Measurements from ENCODE around the gene SEMA6C. TPM values are rescaled to one million over a fixed set of nuclear protein-coding genes. Genes with fewer than 3 reads are reported as not detected.

SEMA6C gene
- total RNA-seq, 2 donors from 2014 or later, result 1.6 to 3.2 TPM

DNA sequence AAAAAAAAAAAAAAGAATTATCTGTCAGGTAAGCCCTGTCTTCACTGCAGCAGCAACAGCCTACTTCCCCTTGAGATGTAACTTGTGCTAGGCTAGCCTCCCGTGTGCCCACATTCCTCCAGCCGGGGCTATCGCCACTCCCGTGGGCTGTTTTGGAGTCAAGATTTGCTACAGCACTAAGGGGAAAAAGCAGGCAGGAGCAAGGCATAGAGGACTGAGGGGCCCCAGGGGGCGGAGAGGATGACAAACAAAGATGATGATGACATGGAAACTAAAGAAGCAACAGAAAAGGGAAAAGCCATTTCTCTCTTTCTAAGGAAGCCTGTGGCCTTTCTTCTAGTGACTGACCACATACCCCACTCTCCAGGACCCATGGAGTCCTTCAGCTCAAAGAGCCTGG is 11.9 kb upstream of the SEMA6C start:
- DNase-seq, result no peak
- Histone ChIP-seq H3K9me3 (no peaks in the 10 kb centered on the region), H3K36me3 (peaks cover 6% of the 10 kb centered on the region), H3K27ac (peak overlapping the region; percentile 16), H3K9ac (ENCODE audit: low read depth in 2 of 2, low read length in 2 of 2) (peak overlapping the region in 1 of 2 donors; percentile 40), H3K27me3 (no peaks in the 10 kb centered on the region), H3K4me3 (no peak overlapping the region), H3K4me1 (no peaks in the 10 kb centered on the region)
- TF ChIP-seq, protein P1, sequence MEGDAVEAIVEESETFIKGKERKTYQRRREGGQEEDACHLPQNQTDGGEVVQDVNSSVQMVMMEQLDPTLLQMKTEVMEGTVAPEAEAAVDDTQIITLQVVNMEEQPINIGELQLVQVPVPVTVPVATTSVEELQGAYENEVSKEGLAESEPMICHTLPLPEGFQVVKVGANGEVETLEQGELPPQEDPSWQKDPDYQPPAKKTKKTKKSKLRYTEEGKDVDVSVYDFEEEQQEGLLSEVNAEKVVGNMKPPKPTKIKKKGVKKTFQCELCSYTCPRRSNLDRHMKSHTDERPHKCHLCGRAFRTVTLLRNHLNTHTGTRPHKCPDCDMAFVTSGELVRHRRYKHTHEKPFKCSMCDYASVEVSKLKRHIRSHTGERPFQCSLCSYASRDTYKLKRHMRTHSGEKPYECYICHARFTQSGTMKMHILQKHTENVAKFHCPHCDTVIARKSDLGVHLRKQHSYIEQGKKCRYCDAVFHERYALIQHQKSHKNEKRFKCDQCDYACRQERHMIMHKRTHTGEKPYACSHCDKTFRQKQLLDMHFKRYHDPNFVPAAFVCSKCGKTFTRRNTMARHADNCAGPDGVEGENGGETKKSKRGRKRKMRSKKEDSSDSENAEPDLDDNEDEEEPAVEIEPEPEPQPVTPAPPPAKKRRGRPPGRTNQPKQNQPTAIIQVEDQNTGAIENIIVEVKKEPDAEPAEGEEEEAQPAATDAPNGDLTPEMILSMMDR (IDR thresholded peaks at IDR 0.05), result no peak
- intact Hi-C loops (cut with DNase I), result loop anchor here (5.0 to 10.0 kb wide), 2 partner anchors 61 to 134 kb away; no protein-coding TSS in a partner anchor

DNA sequence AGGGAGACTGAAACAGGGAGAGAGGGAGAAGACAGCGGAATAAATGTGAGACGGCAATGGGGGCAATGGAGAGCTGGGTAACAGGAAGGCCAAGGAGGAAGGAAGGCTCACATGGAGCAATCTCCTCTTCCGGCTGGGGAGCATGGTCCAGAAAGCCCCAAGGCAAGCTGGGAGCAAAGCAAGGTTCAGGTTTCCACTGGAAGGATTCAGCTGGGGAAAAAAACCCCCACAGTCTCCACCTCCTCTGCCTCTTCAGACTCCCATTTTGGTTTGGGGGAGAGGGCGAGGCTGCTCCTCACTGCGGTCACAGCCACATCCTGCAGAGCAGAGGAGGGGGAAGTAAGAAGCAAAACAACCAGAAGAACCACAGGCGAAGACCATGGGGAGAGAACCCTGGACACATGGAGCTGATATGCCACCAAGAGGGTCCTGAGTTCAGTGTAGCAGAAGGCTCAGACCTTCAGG is 10.7 kb upstream of the SEMA6C start:
- intact Hi-C loops (cut with DNase I), result loop anchor here (5.0 to 10.0 kb wide), 2 partner anchors 60 to 132 kb away; no protein-coding TSS in a partner anchor
- Histone ChIP-seq H3K27me3 (no peaks in the 10 kb centered on the region), H3K4me3 (peak overlapping the region; percentile 19), H3K36me3 (peaks cover 6% of the 10 kb centered on the region), H3K27ac (peak overlapping the region; percentile 51), H3K4me1 (no peaks in the 10 kb centered on the region), H3K9ac (ENCODE audit: low read depth in 2 of 2, low read length in 2 of 2) (peak overlapping the region; percentile 1 to 9), H3K9me3 (no peaks in the 10 kb centered on the region)
- TF ChIP-seq, protein P1 (IDR thresholded peaks at IDR 0.05), result no peak
- DNase-seq, result no peak

DNA sequence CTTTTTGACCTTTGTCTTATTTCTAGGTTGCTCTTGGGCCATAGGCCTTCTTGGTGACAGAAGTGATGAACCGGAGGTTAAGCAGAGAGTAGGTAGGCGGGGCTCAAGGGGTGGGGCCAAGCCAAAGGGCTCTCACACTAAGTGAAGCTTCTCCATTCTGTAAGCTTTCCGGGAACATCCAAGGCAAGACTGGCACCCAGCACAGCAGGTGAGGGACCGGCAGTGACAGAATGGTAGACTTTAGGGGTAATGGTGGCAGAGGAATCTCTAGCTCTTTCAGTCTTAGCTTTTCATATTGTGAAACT is 10.0 kb upstream of the SEMA6C start, which contains the start of gene TNFAIP8L2:
Gene TNFAIP8L2 (plus strand): TSS at position 135 of the 305 bp plus-strand sequence. CDS start 2,049 bp downstream, outside the sequence.
- no peaks in the 10 kb centered on the region for H3K4me1 ChIP-seq
- no peaks in the 10 kb centered on the region for H3K27me3 ChIP-seq
- peaks cover 6% of the 10 kb centered on the region for H3K36me3 ChIP-seq
- H3K27ac ChIP-seq, result peak within 1 kb of the TSS; percentile 51
- H3K4me3 ChIP-seq, result peak within 1 kb of the TSS; percentile 19
- TF ChIP-seq, protein P1 (IDR thresholded peaks at IDR 0.05), result no peak
- intact Hi-C loops (cut with DNase I), result loop anchor here (5.0 to 10.0 kb wide), 2 partner anchors 59 to 132 kb away; no protein-coding TSS in a partner anchor
- peak within 1 kb of the TSS; percentile 1 to 19 for H3K9ac ChIP-seq (ENCODE audit: low read depth in 2 of 2, low read length in 2 of 2)
- H3K9me3 ChIP-seq, result no peaks in the 10 kb centered on the region
- peak; percentile 73 for DNase-seq

DNA sequence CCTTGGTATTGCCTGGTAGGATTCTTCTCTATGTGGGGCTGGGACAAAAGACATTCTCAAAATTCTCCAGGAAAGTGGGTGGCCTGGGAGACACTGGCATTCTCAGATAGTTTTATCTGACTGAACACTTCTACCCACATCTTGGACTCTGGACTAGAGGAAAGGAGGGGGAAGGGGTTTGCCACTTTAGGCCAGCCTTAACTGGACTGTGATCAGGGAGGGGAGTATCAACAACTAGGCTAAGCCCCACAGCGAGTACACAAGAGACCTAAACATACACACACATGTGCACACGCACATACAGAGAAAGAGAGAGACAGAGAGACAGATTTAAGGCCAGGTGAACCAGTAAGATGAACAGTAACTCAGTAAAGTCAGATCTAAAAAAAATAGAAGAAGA is 1.2 kb upstream of the SEMA6C start:
- intact Hi-C loops (cut with DNase I), result no loop called here
- Histone ChIP-seq H3K4me1 (no peaks in the 10 kb centered on the region), H3K27ac (no peak overlapping the region), H3K9ac (ENCODE audit: low read depth in 2 of 2, low read length in 2 of 2) (no peak overlapping the region), H3K9me3 (no peaks in the 10 kb centered on the region), H3K27me3 (no peaks in the 10 kb centered on the region), H3K4me3 (no peak overlapping the region), H3K36me3 (no peaks in the 10 kb centered on the region)
- DNase-seq, result no peak
- TF ChIP-seq, protein P1 (IDR thresholded peaks at IDR 0.05), result no peak

DNA sequence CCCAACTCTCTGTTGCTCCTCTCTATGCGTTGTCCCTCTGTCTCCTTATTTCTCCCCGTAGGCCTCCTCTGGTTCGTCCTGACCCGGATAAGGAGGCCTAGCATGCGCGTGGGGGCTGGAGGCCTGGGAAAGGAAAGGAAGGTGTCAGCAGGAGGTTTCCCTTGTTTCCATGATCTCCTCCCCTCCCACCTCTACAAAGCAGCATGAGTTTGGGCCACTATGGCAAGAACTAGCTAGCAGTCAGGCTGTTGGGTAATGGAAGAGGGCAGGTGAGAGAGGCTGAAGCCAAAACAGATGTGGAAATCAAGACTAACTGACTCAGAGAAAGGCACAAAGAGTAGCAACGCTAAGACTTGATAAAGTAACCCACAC is 687 bp upstream of the SEMA6C start:
- no peaks in the 10 kb centered on the region for H3K4me1 ChIP-seq
- peak overlapping the region; percentile 43 for H3K27ac ChIP-seq
- H3K36me3 ChIP-seq, result no peaks in the 10 kb centered on the region
- TF ChIP-seq, protein P1 (IDR thresholded peaks at IDR 0.05), result no peak
- peak overlapping the region; percentile 9 to 81 for H3K9ac ChIP-seq (ENCODE audit: low read depth in 2 of 2, low read length in 2 of 2)
- intact Hi-C loops (cut with DNase I), result no loop called here
- no peaks in the 10 kb centered on the region for H3K9me3 ChIP-seq
- peak overlapping the region; percentile 80 for H3K4me3 ChIP-seq
- H3K27me3 ChIP-seq, result no peaks in the 10 kb centered on the region
- DNase-seq, result no peak

Measured in colonic mucosa (tissue), 4 donors.